Transverse colon (tissue), 4 donors: Measurements from ENCODE around the gene LIPI. TPM values are rescaled to one million over a fixed set of nuclear protein-coding genes. Genes with fewer than 3 reads are reported as not detected.
"Not testable (repeated sequence)": the region's sequence is repeated elsewhere in the genome, so short reads cannot be mapped to it uniquely, and the experiment has no call there.

Source experiments
- DNase-seq: peaks from one replicate; pipeline ENCODE4 v3.0.0-alpha.2; 2019
- H3K27ac ChIP-seq, 4 donors: fragments of 200-600 bp; sonication (generic); 2 replicates each; pipeline ENCODE4 v1.5.1; 2016 to 2018; ENCODE audit warnings: inconsistent platforms in 4 of 4
- H3K27me3 ChIP-seq: fragments of 200-600 bp; sonication (generic); 2 replicates; pipeline ENCODE4 v1.5.1; 2017; ENCODE audit warnings: inconsistent platforms
- H3K36me3 ChIP-seq, 4 donors: fragments of 200-600 bp; sonication (generic); 2 replicates each; pipeline ENCODE4 v1.5.1; 2017 to 2019; ENCODE audit warnings: inconsistent platforms in 4 of 4
- H3K4me1 ChIP-seq, 4 donors: fragments of 200-600 bp; sonication (generic); 2 replicates each; pipeline ENCODE4 v1.5.1; 2017 to 2020; ENCODE audit warnings: inconsistent platforms in 4 of 4
- H3K4me3 ChIP-seq, 4 donors: fragments of 200-600 bp; sonication (generic); 1 replicate in 1 of 4; 2 replicates in 3 of 4; pipeline versions ENCODE4 v1.5.1 to v1.6.1; 2017 to 2019; ENCODE audit warnings: inconsistent platforms in 4 of 4
- H3K9me3 ChIP-seq, 2 donors: fragments of 200-600 bp; sonication (generic); 2 replicates each; pipeline ENCODE4 v1.5.1; 2017 to 2019; ENCODE audit warnings: inconsistent platforms in 2 of 2
- EP300 ChIP-seq: sonication (generic); formaldehyde crosslinking; IDR thresholded peaks from one replicate; pipeline ENCODE4 v1.6.1; 2017; ENCODE audit warnings: antibody characterized with exemption, low read depth
- POLR2A ChIP-seq: fragments of 450-650 bp; IDR thresholded peaks from one replicate; pipeline ENCODE4 v1.6.1; 2016; ENCODE audit warnings: antibody characterized with exemption, mild to moderate bottlenecking, moderate library complexity
- POLR2AphosphoS5 ChIP-seq, 3 donors: sonication (generic); formaldehyde crosslinking; IDR thresholded peaks; one replicate each; pipeline ENCODE4 v1.6.1; 2016; ENCODE audit warnings: antibody characterized with exemption in 3 of 3
- WGBS, 2 donors: methylation state at CpG; one replicate each; pipeline ENCODE4 v1.1.5; 2018; ENCODE audit warnings: low coverage in 1 of 2; 5-methylcytosine and 5-hydroxymethylcytosine counted together
- in situ Hi-C, 4 donors: fragments of 200-750 bp; cut with MboI; loops; one replicate each; pipeline versions ENCODE4 v1.15.0 to v1.15.1; 2017; ENCODE audit warnings: low sequenced_read_pairs in 3 of 4, low pct_ligation_motif_present in 1 of 4, low pct_unique_long_range_greater_than_20kb in 1 of 4
- intact Hi-C: fragments of 100-400 bp; cut with DNase I; formaldehyde crosslinking; loops from one replicate; pipeline ENCODE4 v1.15.1; 2023; ENCODE audit warnings: low total_unique reads
- total RNA-seq, 4 donors: library from RNA; depleted of rRNA; stranded (reverse); fragments of >200 nt; gene quantifications; one replicate each; pipeline ENCODE4 v1.1.0, GENCODE V29; 2016
- TF ChIP-seq, protein P1 (sequence below), 5 experiments: fragments of 200-600 bp in 3 of 5; fragments of 450-650 bp in 2 of 5; sonication (generic) in 3 of 5; IDR thresholded peaks; 1 replicate in 2 of 5; 2 replicates in 3 of 5; pipeline ENCODE4 v1.5.1; 2016 to 2017; ENCODE audit warnings: antibody characterized with exemption in 5 of 5, inconsistent platforms in 3 of 5, mild to moderate bottlenecking in 2 of 5, moderate library complexity in 1 of 5

Gene LIPI
- total RNA-seq, 4 donors from 2014 or later = not detected

DNA sequence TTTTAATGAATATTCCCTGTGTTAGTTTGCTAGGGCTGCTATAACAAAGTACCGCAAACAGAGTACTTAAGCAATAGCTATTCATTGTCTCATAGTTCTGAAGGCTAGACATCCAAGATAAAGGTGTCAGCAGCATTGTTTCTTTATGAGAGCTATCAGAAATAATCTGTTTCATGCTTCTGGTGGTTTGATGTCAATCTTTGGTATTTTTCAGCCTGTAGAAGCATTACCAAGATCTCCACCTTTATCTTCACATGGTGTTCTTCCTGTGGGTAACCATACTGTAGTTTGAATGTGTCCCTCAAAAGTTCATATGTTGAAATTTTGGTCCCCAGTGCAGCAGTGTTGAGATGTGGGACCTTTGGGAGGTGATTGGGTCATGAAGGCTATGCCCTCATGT, 12.6 kb upstream of the LIPI start:
- Histone ChIP-seq H3K4me1 (no peaks in the 10 kb centered on the region), H3K27me3 (no peaks in the 10 kb centered on the region), H3K27ac (no peak overlapping the region), H3K36me3 (no peaks in the 10 kb centered on the region), H3K9me3 (no peaks in the 10 kb centered on the region), H3K4me3 (no peak overlapping the region)
- no peak for TF ChIP-seq POLR2A
- TF ChIP-seq, protein P1, sequence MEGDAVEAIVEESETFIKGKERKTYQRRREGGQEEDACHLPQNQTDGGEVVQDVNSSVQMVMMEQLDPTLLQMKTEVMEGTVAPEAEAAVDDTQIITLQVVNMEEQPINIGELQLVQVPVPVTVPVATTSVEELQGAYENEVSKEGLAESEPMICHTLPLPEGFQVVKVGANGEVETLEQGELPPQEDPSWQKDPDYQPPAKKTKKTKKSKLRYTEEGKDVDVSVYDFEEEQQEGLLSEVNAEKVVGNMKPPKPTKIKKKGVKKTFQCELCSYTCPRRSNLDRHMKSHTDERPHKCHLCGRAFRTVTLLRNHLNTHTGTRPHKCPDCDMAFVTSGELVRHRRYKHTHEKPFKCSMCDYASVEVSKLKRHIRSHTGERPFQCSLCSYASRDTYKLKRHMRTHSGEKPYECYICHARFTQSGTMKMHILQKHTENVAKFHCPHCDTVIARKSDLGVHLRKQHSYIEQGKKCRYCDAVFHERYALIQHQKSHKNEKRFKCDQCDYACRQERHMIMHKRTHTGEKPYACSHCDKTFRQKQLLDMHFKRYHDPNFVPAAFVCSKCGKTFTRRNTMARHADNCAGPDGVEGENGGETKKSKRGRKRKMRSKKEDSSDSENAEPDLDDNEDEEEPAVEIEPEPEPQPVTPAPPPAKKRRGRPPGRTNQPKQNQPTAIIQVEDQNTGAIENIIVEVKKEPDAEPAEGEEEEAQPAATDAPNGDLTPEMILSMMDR (IDR thresholded peaks at IDR 0.05) = no peak
- TF ChIP-seq POLR2AphosphoS5 (IDR thresholded peaks at IDR 0.05) = no peak
- TF ChIP-seq EP300 = no peak
- intact Hi-C loops (no loop called here), in situ Hi-C loops (no loop called here)
- no peak for DNase-seq
- 97 to 100% methylated on average over 1 of the region's 1 CpG for WGBS, 2 donors

DNA sequence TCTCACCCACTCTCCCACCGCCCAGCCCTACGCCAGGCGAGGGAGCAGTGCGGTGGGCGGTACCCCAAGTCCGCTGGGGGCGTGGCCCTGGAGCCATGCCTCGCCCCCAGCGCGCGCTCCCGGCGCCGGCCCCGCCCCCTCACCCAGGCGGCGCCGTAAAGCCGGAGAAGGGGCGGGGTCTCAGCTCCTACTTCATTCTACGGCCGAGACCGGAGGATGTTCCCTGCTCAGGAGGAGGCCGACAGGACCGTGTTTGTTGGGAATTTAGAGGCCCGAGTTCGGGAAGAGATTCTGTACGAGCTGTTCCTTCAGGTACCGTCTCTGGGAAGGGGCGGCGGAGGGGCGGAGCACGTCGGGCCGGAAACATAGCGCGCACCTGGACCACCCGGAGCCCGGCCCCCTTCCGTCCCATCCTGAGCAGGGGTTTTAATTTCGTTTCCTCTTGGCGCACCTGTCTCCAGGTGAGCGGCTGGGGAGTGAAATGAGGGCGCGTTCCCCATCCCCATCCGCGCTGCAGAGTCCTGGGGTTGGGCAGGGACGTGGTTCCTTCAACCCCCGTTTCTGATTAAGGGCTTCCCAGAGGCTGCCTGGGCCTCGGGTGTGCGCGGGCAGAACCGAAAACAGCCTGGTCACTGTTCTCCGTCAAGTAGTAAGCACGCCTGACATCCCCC, 5.4 kb upstream of the LIPI start, which contains the start of gene RBM11:
TSS of gene RBM11 (plus strand) at position 187 of the 671 bp plus-strand sequence. CDS start at position 217, 30 bp downstream.
- in situ Hi-C loops = no loop called here
- no peaks in the 10 kb centered on the region for H3K36me3 ChIP-seq
- 2 to 3% methylated on average over 6 to 53 of the region's 55 CpGs for WGBS, 2 donors
- peak within 1 kb of the TSS in 2 of 4 donors; percentile 13 to 35 for H3K27ac ChIP-seq
- peak within 1 kb of the TSS; percentile 56 to 83 (median 67) for H3K4me3 ChIP-seq
- peaks cover 0 to 12% (median 0%) of the 10 kb centered on the region in 4 donors for H3K4me1 ChIP-seq
- TF ChIP-seq POLR2AphosphoS5 (IDR thresholded peaks at IDR 0.05) = peak in 2 of 3 donors; percentile 23 to 38
- no peak for TF ChIP-seq EP300
- no peak for TF ChIP-seq POLR2A
- TF ChIP-seq, protein P1 (IDR thresholded peaks at IDR 0.05) = no peak
- intact Hi-C loops = no loop called here
- H3K27me3 ChIP-seq = peaks cover 20% of the 10 kb centered on the region
- H3K9me3 ChIP-seq = no peaks in the 10 kb centered on the region
- peak; percentile 84 for DNase-seq

DNA sequence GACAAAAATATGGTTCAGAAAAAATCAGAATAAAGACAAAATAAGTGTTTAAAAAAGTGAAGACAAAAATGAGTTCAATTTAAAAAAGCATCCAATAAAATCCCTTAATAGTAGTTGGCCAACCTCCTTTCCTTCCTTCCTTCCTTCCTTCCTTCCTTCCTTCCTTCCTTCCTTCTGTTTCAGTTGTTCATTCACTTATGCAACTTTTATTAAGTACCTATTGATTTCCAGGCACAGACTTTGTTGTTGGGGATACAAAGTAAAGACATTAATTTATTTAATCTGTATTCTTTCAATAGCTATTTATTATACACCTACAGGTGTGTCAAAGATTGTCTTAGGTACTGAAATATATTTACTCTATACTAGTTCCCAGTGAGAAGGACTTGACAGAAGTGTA, 2.4 kb upstream of the LIPI start:
- H3K4me3 ChIP-seq = no peak overlapping the region
- TF ChIP-seq POLR2A = no peak
- no peak for TF ChIP-seq EP300
- TF ChIP-seq POLR2AphosphoS5 (IDR thresholded peaks at IDR 0.05) = no peak
- DNase-seq = no peak
- no peaks in the 10 kb centered on the region for H3K36me3 ChIP-seq
- no peak overlapping the region for H3K27ac ChIP-seq
- no peaks in the 10 kb centered on the region for H3K9me3 ChIP-seq
- peaks cover 0 to 12% (median 0%) of the 10 kb centered on the region in 4 donors for H3K4me1 ChIP-seq
- in situ Hi-C loops (no loop called here), intact Hi-C loops (no loop called here)
- H3K27me3 ChIP-seq = peaks cover 20% of the 10 kb centered on the region

DNA sequence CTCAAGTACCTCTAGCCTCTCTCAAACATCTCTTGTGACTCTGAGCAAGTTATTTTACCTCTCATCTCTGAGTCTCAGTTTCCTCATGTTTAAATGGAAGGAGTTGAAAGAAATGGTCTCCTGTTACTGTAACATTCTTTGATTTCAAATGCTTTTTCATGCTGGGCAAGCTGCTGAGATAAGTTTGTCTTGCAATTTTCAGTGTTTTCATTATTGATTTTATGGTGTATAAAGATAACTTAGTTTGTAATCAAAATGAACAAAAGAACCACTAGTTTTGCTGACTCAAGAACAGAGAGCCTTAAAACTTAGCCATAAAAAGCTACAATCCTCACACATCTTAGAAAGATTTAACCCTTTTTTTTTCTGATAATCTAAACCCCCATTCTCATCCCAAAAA, 4.5 kb downstream of the LIPI start:
- no peak overlapping the region for H3K27ac ChIP-seq
- no peaks in the 10 kb centered on the region for H3K27me3 ChIP-seq
- in situ Hi-C loops (no loop called here), intact Hi-C loops (no loop called here)
- no peaks in the 10 kb centered on the region for H3K9me3 ChIP-seq
- DNase-seq = no peak
- no peaks in the 10 kb centered on the region for H3K36me3 ChIP-seq
- no peak overlapping the region for H3K4me3 ChIP-seq
- H3K4me1 ChIP-seq = no peaks in the 10 kb centered on the region
- TF ChIP-seq EP300 = no peak
- no peak for TF ChIP-seq POLR2AphosphoS5 (IDR thresholded peaks at IDR 0.05)
- no peak for TF ChIP-seq POLR2A
- TF ChIP-seq, protein P1 (IDR thresholded peaks at IDR 0.05) = no peak

DNA sequence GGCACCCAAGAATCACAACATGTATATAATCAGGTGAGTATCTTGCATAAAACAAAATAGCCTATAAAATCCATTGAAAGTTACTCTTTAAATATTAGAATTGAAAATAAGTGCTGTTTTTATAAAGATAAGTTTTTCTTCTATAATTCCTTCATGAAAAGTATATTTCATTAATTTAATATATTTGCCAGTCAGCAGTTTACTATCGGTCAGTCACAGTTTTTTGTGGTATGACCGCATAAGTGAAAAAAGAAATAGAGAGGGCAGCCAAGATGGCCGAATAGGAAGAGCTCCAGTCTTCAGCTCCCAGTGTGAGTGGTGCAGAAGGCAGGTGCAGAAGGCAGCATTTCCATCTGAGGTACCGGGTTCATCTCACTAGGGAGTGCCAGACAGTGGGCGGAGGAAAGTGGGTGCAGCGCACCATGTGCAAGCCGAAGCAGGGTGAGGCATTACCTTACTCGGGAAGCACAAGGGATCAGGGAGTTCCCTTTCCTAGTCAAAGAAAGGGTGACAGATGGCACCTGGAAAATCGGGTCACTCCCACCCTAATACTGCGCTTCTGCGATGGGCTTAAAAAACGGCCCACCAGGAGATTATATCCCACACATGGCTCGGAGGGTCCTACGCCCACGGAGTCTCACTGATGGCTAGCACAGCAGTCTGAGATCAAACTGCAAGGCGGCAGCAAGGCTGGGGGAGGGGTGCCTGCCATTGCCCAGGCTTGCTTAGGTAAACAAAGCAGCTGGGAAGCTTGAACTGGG, 44.1 kb downstream of the LIPI start:
- H3K4me1 ChIP-seq, intact Hi-C loops, H3K36me3 ChIP-seq, H3K4me3 ChIP-seq, H3K27ac ChIP-seq, H3K9me3 ChIP-seq, in situ Hi-C loops, DNase-seq, H3K27me3 ChIP-seq: not testable (repeated sequence)
- 84 to 92% methylated on average over 4 to 16 of the region's 16 CpGs for WGBS, 2 donors
